Rectal smooth muscle tissue (tissue), 1 donor: ENCODE measurements around the gene MINDY4.

ENCODE experiments used
- H3K27ac ChIP-seq: one replicate; pipeline ENCODE4 v1.7.0; 2013; ENCODE audit warnings: low read depth, low read length, inconsistent platforms
- H3K27me3 ChIP-seq: one replicate; pipeline ENCODE4 v1.7.0; 2013; ENCODE audit warnings: low read length; ENCODE audit not compliant: control insufficient read depth, insufficient read depth
- H3K36me3 ChIP-seq: one replicate; pipeline ENCODE4 v1.7.0; 2013; ENCODE audit warnings: low read length; ENCODE audit not compliant: control insufficient read depth, insufficient read depth
- H3K4me1 ChIP-seq: one replicate; pipeline ENCODE4 v1.7.0; 2013; ENCODE audit warnings: low read length; ENCODE audit not compliant: control insufficient read depth, insufficient read depth
- H3K4me3 ChIP-seq: one replicate; pipeline ENCODE4 v1.7.0; 2013; ENCODE audit warnings: low read length
- H3K9ac ChIP-seq: one replicate; pipeline ENCODE4 v1.7.0; 2013; ENCODE audit warnings: low read length

Gene MINDY4

DNA sequence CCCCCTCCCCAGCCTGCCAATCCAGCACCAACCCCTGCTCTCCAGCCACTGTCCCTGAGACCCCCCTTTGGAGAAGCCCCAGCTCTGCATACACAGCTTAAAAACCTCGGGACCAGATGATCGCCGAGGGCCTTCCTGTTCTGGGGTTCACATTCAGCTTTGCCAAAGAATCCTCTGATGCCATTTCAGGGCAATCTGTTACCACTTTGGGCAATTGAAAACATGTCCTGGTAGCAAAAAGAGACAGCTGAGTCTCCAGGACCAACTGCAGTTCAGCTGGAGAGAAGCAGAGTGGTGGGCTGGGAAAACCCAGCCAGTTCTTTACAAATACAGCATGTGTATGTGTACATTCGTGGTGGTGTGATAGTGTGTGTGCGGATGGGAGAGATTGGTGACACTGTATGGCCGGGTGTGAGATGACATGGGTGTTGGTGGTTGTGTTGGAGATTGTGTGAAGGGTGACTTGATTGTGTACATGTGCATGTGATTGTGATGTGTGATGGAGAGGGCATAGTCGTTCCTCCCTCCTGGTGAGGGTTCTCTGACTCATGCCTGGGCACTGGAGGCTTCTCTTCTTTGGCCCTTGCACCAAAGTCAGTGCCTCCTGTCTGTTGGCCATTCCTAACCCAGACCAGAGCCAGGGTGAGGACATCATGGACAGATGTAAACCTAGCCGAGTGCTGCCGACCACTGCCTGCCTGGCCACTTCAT, 91.9 kb downstream of the MINDY4 start:
- Histone ChIP-seq H3K4me3 (no peak overlapping the region), H3K9ac (no peak overlapping the region), H3K27me3 (no peaks in the 10 kb centered on the region), H3K27ac (peak overlapping the region; percentile 59), H3K36me3 (no peaks in the 10 kb centered on the region), H3K4me1 (peaks cover 13% of the 10 kb centered on the region)

DNA sequence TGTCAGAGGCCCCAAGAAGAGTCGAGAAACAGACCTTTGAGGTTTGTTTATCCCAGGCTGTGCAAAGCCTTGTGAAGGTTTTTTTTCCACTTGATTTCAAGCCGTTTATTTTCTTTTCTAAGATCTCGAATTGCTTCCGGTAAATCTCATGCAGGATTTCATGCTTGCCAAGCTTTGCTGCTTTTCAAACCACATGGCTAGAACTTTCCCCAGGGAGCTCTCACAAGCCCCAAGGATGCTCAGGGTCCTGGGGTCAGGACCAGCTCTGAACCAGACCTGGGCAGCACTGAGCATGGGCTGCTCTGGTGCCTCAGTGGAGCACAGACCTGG, 92.5 kb downstream of the MINDY4 start:
- no peak overlapping the region for H3K4me3 ChIP-seq
- no peak overlapping the region for H3K9ac ChIP-seq
- peaks cover 13% of the 10 kb centered on the region for H3K4me1 ChIP-seq
- H3K27me3 ChIP-seq, result no peaks in the 10 kb centered on the region
- H3K36me3 ChIP-seq, result no peaks in the 10 kb centered on the region
- peak overlapping the region; percentile 59 for H3K27ac ChIP-seq

DNA sequence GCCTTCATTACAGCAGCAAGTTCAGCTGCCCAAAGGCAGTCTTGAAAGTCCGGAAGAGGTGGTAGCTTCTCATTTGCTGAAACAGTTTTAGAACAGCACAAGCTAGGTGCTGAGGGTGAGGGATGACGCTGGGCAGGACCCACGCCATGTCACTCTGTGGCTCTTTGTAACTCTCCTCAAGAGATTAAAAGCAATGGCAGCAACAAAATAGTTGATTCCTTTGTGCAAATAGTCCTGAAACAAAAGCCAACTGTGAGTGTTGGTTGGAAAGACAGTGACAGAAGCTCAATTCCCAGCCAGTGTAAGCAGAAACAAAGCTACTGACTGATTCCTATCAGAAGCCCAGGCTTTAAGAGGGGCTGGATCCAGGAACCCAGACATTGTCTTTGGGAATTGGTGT, 92.9 kb downstream of the MINDY4 start:
- Histone ChIP-seq H3K4me1 (peaks cover 16% of the 10 kb centered on the region), H3K36me3 (no peaks in the 10 kb centered on the region), H3K27ac (no peak overlapping the region), H3K9ac (no peak overlapping the region), H3K4me3 (no peak overlapping the region), H3K27me3 (no peaks in the 10 kb centered on the region)

DNA sequence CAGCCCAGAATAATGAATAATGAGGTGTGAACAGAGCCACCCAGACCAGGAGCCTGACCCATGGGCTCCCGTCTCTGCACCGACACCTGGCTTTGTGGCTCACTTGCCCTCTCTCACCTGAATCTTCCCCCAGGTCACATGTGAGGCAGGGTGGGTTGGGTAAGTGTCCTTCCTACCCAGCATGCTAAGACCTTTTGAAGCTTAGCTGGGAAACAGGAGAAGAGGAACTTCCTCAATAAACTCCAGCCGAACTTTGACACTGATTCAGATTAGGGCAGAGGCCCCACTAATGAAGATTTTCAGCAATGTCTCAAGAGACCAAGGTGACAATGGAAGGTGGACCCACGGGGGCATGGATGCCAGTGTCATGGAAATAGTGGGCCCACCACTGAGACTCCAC, 93.9 kb downstream of the MINDY4 start:
- no peaks in the 10 kb centered on the region for H3K27me3 ChIP-seq
- no peaks in the 10 kb centered on the region for H3K36me3 ChIP-seq
- H3K4me1 ChIP-seq, result peaks cover 21% of the 10 kb centered on the region
- H3K4me3 ChIP-seq, result no peak overlapping the region
- H3K27ac ChIP-seq, result no peak overlapping the region
- H3K9ac ChIP-seq, result no peak overlapping the region

DNA sequence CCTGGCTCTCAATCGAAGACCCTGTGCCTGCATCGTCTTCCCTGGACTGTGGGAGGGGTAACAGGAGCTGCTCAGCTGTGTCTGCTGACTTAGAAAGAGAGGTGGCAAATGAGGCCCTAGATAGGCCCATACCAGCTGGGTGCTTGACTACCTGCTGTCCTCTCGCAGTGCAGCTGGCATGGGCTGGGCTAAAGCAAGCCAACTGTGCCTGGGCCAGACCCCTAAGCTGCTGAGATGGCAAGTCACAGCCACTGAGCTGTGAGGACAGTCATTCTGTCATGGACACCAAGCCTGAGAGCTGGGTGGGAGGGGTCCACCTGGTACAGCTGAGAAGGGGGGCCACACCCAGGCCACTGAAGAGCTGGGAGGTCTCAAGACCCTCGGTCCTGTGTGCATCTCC, 94.6 kb downstream of the MINDY4 start:
- Histone ChIP-seq H3K27me3 (no peaks in the 10 kb centered on the region), H3K9ac (no peak overlapping the region), H3K4me3 (no peak overlapping the region), H3K36me3 (no peaks in the 10 kb centered on the region), H3K27ac (no peak overlapping the region), H3K4me1 (peaks cover 23% of the 10 kb centered on the region)

DNA sequence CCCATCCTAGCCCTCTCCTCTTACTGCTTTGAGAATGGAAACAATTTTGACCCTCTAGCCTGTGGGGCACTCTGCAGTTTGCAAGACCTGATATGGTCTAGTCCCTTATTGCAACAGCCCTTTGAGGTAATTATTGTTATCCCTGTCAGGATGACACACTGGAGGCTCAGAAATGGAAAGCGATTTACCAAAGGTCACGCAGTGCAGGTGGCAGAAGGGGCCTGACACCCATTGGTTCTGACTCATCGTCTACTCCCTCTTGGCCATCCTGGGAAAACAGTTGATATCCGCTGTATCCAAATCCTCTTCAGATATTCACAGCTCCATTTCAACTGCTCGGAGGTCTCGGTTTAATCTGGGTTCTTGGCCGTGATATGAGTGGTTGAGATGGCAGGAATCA, 95.7 kb downstream of the MINDY4 start:
- H3K4me1 ChIP-seq, result peaks cover 24% of the 10 kb centered on the region
- no peak overlapping the region for H3K4me3 ChIP-seq
- H3K27me3 ChIP-seq, result no peaks in the 10 kb centered on the region
- no peak overlapping the region for H3K27ac ChIP-seq
- H3K9ac ChIP-seq, result no peak overlapping the region
- no peaks in the 10 kb centered on the region for H3K36me3 ChIP-seq

DNA sequence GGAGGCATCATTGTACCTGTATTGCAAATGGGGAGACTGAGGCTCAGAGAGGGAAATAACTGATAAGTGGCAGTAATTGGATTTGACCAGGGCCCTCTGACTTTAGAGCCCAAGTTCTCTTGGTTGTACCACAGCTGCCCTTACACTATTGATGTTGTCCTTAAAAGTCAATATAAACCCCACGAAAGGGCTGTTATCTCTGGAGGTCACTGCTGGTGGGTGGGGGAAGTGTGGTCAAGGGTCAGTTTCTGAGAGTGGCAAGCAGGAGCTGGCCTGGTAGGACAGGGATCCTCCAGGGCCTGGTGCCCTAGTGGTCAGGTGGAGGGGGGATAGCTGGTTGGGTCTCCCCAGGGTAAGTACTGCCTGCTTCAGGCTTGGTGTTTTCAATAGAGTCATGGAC, 96.3 kb downstream of the MINDY4 start:
- no peak overlapping the region for H3K27ac ChIP-seq
- H3K9ac ChIP-seq, result no peak overlapping the region
- H3K27me3 ChIP-seq, result no peaks in the 10 kb centered on the region
- H3K4me3 ChIP-seq, result no peak overlapping the region
- H3K4me1 ChIP-seq, result peaks cover 24% of the 10 kb centered on the region
- no peaks in the 10 kb centered on the region for H3K36me3 ChIP-seq

DNA sequence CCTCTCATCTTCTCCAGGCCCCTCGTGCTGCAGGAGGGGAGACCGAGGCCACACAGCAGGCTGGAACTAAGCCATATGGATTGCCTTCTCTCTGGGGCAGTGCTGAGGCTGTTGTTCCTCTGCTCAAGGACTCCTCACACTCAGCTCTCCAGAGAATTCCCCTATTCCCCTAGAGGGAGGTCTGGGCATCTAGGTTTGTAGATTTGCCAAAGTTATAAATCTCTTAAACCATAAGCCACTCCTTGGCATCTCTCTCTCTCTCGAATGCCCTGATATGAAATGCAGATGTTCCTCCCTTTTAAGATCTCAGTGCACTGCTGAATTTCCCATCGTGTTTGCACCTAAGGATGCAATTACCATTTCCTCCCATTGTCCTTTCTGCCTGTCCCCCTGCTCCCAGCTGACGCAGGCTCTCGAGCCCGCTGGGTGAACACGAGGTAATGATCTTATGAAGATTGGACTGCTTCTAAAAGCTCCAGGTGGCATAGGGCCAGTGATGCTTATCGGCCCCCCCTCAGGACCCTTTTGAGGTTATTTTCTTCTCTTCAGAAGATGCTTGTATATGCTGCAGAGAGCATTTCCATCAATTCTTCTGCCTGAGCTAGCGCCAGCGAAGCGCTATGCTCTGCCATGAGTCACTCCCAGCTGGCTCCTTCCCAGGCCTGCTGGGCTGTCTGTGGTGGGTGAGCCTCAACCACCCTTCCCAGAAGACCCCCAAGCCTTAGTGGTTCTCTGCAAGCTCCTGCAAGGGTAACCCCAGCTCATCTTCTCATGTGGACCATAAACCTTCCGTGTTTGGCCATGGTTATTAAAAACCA, 98.8 kb downstream of the MINDY4 start:
- Histone ChIP-seq H3K27ac (peak overlapping the region; percentile 59), H3K27me3 (no peaks in the 10 kb centered on the region), H3K36me3 (peaks cover 8% of the 10 kb centered on the region), H3K4me1 (peaks cover 21% of the 10 kb centered on the region), H3K4me3 (no peak overlapping the region), H3K9ac (no peak overlapping the region)

DNA sequence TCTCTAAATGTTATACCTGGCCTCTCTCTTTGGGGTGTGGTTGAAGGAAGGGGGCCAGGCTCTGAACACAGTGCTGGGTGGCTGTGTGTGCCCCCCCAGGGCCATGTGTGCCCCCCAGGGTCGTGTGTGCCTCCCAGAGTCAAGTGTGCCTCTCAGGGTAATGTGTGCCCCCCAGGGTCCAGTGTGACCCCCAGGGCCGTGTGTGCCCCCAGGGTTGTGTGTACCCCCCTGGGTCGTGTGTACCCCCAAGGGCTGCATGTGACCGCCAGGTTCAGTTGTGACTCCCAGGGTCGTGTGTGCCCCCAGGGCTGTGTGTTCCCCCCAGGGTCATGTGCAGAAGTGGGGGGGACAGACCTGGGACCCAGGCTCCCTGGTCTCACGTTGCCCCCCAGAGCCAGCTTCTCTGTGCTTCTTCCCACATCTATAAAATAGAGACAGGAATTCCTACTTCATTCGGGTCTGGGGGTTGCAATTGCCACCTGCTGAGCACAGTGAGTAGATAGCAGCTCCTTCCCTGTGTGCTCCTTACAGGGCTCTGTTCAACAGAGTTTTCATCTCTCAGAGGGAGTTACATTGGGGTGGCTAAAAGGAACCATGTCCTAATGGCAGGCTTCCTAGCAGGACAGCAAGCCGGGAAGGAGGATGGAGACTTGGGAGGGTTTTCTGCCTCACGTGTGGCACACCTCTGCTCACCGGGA, 99.8 kb downstream of the MINDY4 start:
- no peak overlapping the region for H3K9ac ChIP-seq
- H3K4me1 ChIP-seq, result peaks cover 21% of the 10 kb centered on the region
- H3K36me3 ChIP-seq, result peaks cover 8% of the 10 kb centered on the region
- no peak overlapping the region for H3K4me3 ChIP-seq
- H3K27ac ChIP-seq, result peak overlapping the region; percentile 59
- H3K27me3 ChIP-seq, result no peaks in the 10 kb centered on the region

DNA sequence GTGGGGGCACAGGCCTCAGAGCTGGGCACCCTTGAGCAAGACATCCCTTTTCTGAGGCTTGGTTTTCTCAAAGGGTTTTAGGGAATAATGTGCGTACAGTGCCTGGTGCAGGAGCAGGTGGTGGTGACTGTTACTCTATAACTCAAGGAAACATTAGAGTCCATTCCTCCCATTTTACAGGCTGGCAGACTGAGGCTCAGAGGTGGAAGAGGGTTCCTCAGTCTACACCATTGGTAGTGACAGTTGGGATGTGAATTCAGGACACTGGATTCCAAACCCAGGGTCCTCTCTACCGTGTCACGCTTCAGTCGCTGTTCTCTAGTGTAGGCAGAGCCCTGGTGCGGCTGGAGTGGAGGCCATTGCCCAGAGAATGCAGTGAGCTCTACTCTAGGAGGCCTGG, 100.4 kb downstream of the MINDY4 start:
- H3K9ac ChIP-seq, result no peak overlapping the region
- no peak overlapping the region for H3K4me3 ChIP-seq
- H3K27me3 ChIP-seq, result no peaks in the 10 kb centered on the region
- peaks cover 8% of the 10 kb centered on the region for H3K36me3 ChIP-seq
- no peak overlapping the region for H3K27ac ChIP-seq
- peaks cover 21% of the 10 kb centered on the region for H3K4me1 ChIP-seq

DNA sequence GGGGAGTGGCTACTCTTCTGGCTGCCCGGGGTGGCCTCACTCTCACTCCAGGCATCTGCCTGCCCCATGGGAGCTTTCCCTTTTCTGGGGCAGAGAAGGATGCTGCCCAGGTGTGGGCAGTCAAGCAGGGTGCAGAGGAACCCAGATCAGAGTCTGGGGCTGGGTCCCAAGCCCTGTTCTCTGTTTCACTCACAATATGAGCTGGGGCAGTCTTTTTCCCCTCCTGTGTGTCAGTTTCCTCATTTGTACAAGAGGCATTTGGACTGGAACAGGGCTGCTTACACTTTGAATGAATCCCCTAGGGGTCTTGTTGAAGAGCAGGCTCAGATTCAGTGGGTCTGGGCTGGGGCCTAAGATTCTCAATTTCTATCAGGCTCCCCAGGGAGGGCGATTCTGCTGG, 102.0 kb downstream of the MINDY4 start:
- peaks cover 8% of the 10 kb centered on the region for H3K36me3 ChIP-seq
- H3K4me1 ChIP-seq, result peaks cover 24% of the 10 kb centered on the region
- no peak overlapping the region for H3K9ac ChIP-seq
- no peak overlapping the region for H3K27ac ChIP-seq
- H3K27me3 ChIP-seq, result no peaks in the 10 kb centered on the region
- no peak overlapping the region for H3K4me3 ChIP-seq

DNA sequence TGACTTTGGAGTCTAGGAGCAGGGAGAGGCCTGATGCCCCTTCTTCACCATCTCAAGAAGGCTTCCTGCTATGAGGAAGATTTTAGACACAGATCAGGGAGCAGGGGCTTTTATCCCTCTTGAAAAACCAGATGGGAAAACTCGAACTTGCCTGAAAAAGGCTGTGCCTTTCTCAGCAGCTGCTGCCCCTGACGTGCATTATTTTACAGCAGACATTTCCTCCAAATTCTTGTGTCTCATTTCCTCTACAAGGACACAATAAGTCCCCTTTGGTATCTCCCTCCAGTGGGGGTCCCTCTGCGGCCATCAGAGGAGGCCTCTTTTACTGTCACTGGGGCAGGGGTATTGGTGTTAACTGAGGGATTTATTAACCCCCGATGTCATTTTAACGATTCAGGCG, 102.4 kb downstream of the MINDY4 start:
- H3K36me3 ChIP-seq, result peaks cover 8% of the 10 kb centered on the region
- H3K4me1 ChIP-seq, result peaks cover 24% of the 10 kb centered on the region
- H3K27ac ChIP-seq, result no peak overlapping the region

More for the DNA sequence above, 102.4 kb downstream of the MINDY4 start:
- Histone ChIP-seq H3K4me3 (no peak overlapping the region), H3K9ac (no peak overlapping the region), H3K27me3 (no peaks in the 10 kb centered on the region)
